Prostate gland (tissue), 2 donors: Measurements from ENCODE around the gene PIPOX.

ENCODE experiments used
- POLR2A ChIP-seq: fragments of 450-650 bp; IDR thresholded peaks from one replicate; pipeline ENCODE4 v1.6.1; 2016; ENCODE audit warnings: antibody characterized with exemption, mild to moderate bottlenecking
- POLR2AphosphoS5 ChIP-seq: sonication (generic); formaldehyde crosslinking; IDR thresholded peaks from one replicate; pipeline ENCODE4 v1.6.1; 2017; ENCODE audit warnings: antibody characterized with exemption
- TF ChIP-seq, protein P1 (sequence below), 4 experiments: fragments of 200-600 bp in 2 of 4; fragments of 450-650 bp in 2 of 4; sonication (generic) in 2 of 4; IDR thresholded peaks; 1 replicate in 3 of 4; 2 replicates in 1 of 4; pipeline ENCODE4 v1.5.1; 2016 to 2019; ENCODE audit warnings: antibody characterized with exemption in 4 of 4, mild to moderate bottlenecking in 2 of 4, moderate library complexity in 2 of 4

DNA sequence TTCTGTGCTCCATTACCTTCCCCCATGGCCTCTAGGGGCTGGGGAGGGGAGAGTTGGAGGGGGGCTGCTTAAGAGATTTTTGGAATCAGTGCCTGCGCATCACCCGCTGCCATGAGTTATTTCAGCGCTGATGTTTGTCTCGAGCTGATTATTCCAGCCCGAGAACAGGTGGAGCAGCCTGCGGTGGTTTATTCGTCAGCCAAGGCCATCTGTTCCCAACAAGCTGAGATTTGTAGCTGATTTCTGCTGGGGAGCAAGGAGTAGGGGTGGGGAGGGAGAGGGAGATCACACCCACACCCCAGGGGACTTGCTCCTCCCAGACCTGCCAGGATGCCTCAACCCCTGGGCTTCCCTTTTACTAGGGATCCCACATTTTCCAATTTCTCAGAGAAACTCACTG, 23.1 kb downstream of the PIPOX start:
- TF ChIP-seq, protein P1, sequence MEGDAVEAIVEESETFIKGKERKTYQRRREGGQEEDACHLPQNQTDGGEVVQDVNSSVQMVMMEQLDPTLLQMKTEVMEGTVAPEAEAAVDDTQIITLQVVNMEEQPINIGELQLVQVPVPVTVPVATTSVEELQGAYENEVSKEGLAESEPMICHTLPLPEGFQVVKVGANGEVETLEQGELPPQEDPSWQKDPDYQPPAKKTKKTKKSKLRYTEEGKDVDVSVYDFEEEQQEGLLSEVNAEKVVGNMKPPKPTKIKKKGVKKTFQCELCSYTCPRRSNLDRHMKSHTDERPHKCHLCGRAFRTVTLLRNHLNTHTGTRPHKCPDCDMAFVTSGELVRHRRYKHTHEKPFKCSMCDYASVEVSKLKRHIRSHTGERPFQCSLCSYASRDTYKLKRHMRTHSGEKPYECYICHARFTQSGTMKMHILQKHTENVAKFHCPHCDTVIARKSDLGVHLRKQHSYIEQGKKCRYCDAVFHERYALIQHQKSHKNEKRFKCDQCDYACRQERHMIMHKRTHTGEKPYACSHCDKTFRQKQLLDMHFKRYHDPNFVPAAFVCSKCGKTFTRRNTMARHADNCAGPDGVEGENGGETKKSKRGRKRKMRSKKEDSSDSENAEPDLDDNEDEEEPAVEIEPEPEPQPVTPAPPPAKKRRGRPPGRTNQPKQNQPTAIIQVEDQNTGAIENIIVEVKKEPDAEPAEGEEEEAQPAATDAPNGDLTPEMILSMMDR (IDR thresholded peaks at IDR 0.05): no peak
- no peak for TF ChIP-seq POLR2A
- TF ChIP-seq POLR2AphosphoS5: no peak
